Spleen (tissue), 11 donors: ENCODE measurements around the gene CALM3. TPM values are rescaled to one million over a fixed set of nuclear protein-coding genes. Genes with fewer than 3 reads are reported as not detected.
A peak's percentile ranks its signal among the peaks of the same experiment; 100 is the strongest.

ENCODE experiments used
- DNase-seq: peaks from one replicate; pipeline ENCODE4 v3.0.0-alpha.2; 2020
- H3K27ac ChIP-seq, 8 donors: fragments of 200-600 bp; sonication (generic) in 7 of 8; 1 replicate in 4 of 8; 2 replicates in 4 of 8; pipeline versions ENCODE4 v1.5.0 to v1.8.0; 2016 to 2021; ENCODE audit warnings: inconsistent platforms in 4 of 8, mild to moderate bottlenecking in 4 of 8, moderate library complexity in 1 of 8
- H3K27me3 ChIP-seq, 7 donors: fragments of 200-600 bp; sonication (generic) in 6 of 7; replicated peaks in 1 of 7; 1 replicate in 4 of 7; 2 replicates in 3 of 7; pipeline versions ENCODE4 v1.5.0 to v1.8.0; 2016 to 2021; ENCODE audit warnings: inconsistent platforms in 3 of 7, mild to moderate bottlenecking in 1 of 7
- H3K36me3 ChIP-seq, 6 donors: fragments of 200-600 bp; sonication (generic) in 5 of 6; 1 replicate in 4 of 6; 2 replicates in 2 of 6; pipeline versions ENCODE4 v1.5.0 to v1.8.0; 2016 to 2021; ENCODE audit warnings: inconsistent platforms in 2 of 6
- H3K4me1 ChIP-seq, 6 donors: fragments of 200-600 bp; sonication (generic) in 5 of 6; 1 replicate in 3 of 6; 2 replicates in 3 of 6; pipeline versions ENCODE4 v1.5.0 to v1.8.0; 2016 to 2021; ENCODE audit warnings: inconsistent platforms in 3 of 6
- H3K4me3 ChIP-seq, 8 donors: fragments of 200-600 bp; sonication (generic) in 7 of 8; 1 replicate in 4 of 8; 2 replicates in 4 of 8; pipeline versions ENCODE4 v1.5.0 to v1.8.0; 2016 to 2021; ENCODE audit warnings: inconsistent platforms in 4 of 8, mild to moderate bottlenecking in 4 of 8, moderate library complexity in 2 of 8
- H3K9me3 ChIP-seq, 8 donors: fragments of 200-600 bp; sonication (generic) in 7 of 8; 1 replicate in 4 of 8; 2 replicates in 4 of 8; pipeline versions ENCODE4 v1.5.0 to v1.8.0; 2016 to 2021; ENCODE audit warnings: inconsistent platforms in 4 of 8
- POLR2A ChIP-seq, 3 donors: fragments of 450-650 bp; IDR thresholded peaks; one replicate each; pipeline ENCODE4 v1.5.1; 2017; ENCODE audit warnings: antibody characterized with exemption in 3 of 3, mild to moderate bottlenecking in 1 of 3
- POLR2AphosphoS5 ChIP-seq, 3 donors: sonication (generic); formaldehyde crosslinking; IDR thresholded peaks; one replicate each; pipeline ENCODE4 v1.5.1; 2017; ENCODE audit warnings: antibody characterized with exemption in 3 of 3
- WGBS, 5 donors: extraction: QIAGEN DNeasy Blood & Tissue Kit in 3 of 5; methylation state at CpG; one replicate each; pipeline versions ENCODE4 v1.1.5 to v1.1.7; 2013 to 2018; 5-methylcytosine and 5-hydroxymethylcytosine counted together
- intact Hi-C: fragments of 100-400 bp; cut with DNase I; formaldehyde crosslinking; loops from one replicate; pipeline ENCODE4 v1.15.0; 2023; ENCODE audit warnings: low total_unique reads
- polyA plus RNA-seq, 3 donors: library from polyadenylated mRNA; stranded (reverse); fragments of 200-250 nt; gene quantifications; one replicate each; pipeline ENCODE4 v1.2.1, GENCODE V29; 2013
- total RNA-seq, 7 donors: library from RNA; depleted of rRNA in 3 of 7; stranded (reverse); fragments of >200 nt in 3 of 7; fragmentation: NEBNext Ultra II Directional in 4 of 7; extraction: Animal tissue kit (Norgen Biotek cat#: 25700) in 4 of 7; gene quantifications; one replicate each; pipeline versions ENCODE4 v1.1.0 to v1.2.1, GENCODE V29; 2016 to 2021
- TF ChIP-seq, protein P1 (sequence below), 11 experiments: fragments of 200-600 bp in 7 of 11; fragments of 450-650 bp in 4 of 11; sonication (generic) in 4 of 11; IDR thresholded peaks in 8 of 11; conservative IDR thresholded peaks in 3 of 11; 1 replicate in 7 of 11; 2 replicates in 4 of 11; pipeline versions ENCODE4 v1.4.0 to v1.8.0; 2016 to 2021; ENCODE audit warnings: antibody characterized with exemption in 11 of 11, inconsistent platforms in 4 of 11, mild to moderate bottlenecking in 1 of 11
- donor health status: healthy with polysubstance abuse.
- donor health status: DM: no; HTN: no; CAD: no; lungs with moderate emphysema.
- donor health status: DM: no; HTN: no; CAD: no.
- donor health status: Bipolar disorder and iron deficiency.
- donor health status: healthy.
- donor health status: DM: no; HTN: no; CAD: no.
- donor health status: DM: yes; HTN: yes; CAD: no.

CALM3 gene
- total and polyA plus RNA-seq, 10 donors: 78.1 to 197 (median 140) TPM

DNA sequence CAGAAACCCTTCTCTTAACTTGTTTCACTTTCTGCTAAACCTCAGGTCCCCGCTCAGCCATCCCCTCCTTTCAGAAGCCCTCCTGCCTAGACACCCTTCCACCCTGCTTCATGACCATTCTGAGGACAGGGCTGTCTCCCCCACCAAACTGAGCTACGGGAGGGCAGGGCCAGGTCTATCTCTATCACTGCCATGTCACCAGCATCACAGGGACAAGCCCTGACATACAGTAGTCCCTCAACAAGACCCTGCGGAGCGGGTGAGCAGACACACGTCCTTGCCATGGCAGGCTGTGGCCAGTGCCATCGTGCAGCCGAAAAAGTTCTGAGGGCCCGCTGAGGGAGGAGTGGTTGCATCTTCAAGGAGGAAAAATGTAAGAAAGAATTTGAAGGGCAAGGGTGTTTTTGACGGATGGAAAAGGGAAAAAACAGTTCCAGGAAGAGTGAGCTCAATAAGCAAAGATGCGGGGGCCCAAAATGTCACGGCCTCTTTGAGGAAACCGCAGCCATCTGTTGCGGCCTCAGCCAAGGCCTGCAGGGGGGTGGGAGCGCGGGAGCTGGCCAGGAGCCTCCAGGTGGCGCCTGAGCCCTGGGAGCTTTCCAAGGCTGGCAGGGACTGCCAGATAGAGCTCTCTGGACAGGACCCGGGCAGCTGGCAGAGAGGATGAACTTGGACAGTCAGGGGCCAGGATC, 15.6 kb downstream of the CALM3 start:
- Histone ChIP-seq H3K4me1 (peaks cover 35 to 95% (median 65%) of the 10 kb centered on the region in 6 donors), H3K27ac (peak overlapping the region in 5 of 8 donors; percentile 20 to 72 (median 47)), H3K36me3 (no peaks in the 10 kb centered on the region), H3K4me3 (no peak overlapping the region), H3K9me3 (no peaks in the 10 kb centered on the region), H3K27me3 (peaks cover 0 to under 1% (median 0%) of the 10 kb centered on the region in 7 donors)
- WGBS, 5 donors: 6 to 28% (median 14%) methylated on average over 17 of the region's 17 CpGs
- intact Hi-C loops: no loop called here
- peak; percentile 77 for DNase-seq
- TF ChIP-seq POLR2AphosphoS5 (IDR thresholded peaks at IDR 0.05): peak in 2 of 3 donors; percentile 18 to 64
- TF ChIP-seq, protein P1, sequence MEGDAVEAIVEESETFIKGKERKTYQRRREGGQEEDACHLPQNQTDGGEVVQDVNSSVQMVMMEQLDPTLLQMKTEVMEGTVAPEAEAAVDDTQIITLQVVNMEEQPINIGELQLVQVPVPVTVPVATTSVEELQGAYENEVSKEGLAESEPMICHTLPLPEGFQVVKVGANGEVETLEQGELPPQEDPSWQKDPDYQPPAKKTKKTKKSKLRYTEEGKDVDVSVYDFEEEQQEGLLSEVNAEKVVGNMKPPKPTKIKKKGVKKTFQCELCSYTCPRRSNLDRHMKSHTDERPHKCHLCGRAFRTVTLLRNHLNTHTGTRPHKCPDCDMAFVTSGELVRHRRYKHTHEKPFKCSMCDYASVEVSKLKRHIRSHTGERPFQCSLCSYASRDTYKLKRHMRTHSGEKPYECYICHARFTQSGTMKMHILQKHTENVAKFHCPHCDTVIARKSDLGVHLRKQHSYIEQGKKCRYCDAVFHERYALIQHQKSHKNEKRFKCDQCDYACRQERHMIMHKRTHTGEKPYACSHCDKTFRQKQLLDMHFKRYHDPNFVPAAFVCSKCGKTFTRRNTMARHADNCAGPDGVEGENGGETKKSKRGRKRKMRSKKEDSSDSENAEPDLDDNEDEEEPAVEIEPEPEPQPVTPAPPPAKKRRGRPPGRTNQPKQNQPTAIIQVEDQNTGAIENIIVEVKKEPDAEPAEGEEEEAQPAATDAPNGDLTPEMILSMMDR (IDR thresholded peaks at IDR 0.05 in 8 of 11, conservative IDR thresholded peaks at IDR 0.05 in 3 of 11): peak in 6 of 11 experiments; percentile 14 to 37 (median 28)
- no peak for TF ChIP-seq POLR2A (IDR thresholded peaks at IDR 0.05)

DNA sequence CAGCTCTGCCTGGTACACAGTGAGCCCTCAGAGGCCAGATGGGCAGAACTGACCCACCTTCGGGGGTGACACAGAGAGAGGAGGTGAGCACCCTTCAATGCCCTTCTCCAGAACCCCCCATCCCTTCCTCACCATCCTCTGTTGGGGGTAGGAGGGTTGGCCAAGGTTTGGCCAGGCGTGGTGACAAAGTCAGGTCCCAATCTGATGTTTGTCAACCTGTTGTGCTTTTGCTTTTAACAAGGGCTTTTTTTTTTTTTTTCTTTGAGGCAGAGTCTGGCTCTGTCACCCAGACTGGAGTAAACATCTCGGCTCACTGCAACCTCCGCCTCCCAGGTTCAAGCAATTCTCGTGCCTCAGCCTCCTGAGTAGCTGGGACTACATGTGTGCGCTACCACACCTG, 16.5 kb downstream of the CALM3 start:
- peaks cover 0 to 4% (median 0%) of the 10 kb centered on the region in 7 donors for H3K27me3 ChIP-seq
- TF ChIP-seq POLR2A (IDR thresholded peaks at IDR 0.05) (no peak), POLR2AphosphoS5 (IDR thresholded peaks at IDR 0.05) (no peak)
- TF ChIP-seq, protein P1 (IDR thresholded peaks at IDR 0.05 in 8 of 11, conservative IDR thresholded peaks at IDR 0.05 in 3 of 11): no peak
- peaks cover 28 to 95% (median 59%) of the 10 kb centered on the region in 6 donors for H3K4me1 ChIP-seq
- H3K9me3 ChIP-seq: no peaks in the 10 kb centered on the region
- H3K4me3 ChIP-seq: no peak overlapping the region
- 72 to 84% (median 77%) methylated on average over 6 of the region's 6 CpGs for WGBS, 5 donors
- peak overlapping the region in 4 of 8 donors; percentile 20 to 72 (median 55) for H3K27ac ChIP-seq
- intact Hi-C loops: no loop called here
- H3K36me3 ChIP-seq: no peaks in the 10 kb centered on the region
- no peak for DNase-seq

DNA sequence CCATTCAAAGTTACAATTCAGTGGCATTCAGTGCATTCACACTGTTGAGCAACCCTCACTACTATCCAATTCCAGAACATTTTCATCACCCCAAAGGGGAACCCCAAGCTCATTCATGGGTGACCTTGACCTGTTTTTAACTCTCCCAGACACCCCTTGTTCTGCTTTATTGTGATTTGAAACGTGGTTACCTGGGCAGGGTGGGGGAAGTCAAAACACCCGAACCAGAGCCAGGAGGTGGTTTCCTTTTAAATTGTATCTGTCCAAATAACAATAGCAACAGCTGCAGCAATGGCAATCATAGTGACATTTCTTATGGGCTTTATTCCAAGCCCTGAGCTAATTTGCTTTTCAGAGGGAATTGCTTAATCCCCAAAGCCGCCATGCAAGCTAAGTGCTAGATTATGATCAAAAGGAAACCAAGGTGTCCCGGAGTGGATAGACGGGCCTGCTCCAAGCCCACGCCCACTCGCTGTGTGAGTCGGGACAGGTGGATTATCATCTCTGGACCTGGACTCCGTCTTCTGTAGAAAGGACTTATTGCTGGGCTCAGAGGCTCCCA, 17.6 kb downstream of the CALM3 start:
- Histone ChIP-seq H3K4me3 (peak overlapping the region in 1 of 8 donors; percentile 35), H3K27me3 (peaks cover 0 to 6% (median 0%) of the 10 kb centered on the region in 7 donors), H3K27ac (peak overlapping the region in 7 of 8 donors; percentile 17 to 87 (median 63)), H3K36me3 (no peaks in the 10 kb centered on the region), H3K9me3 (no peaks in the 10 kb centered on the region), H3K4me1 (peaks cover 28 to 99% (median 60%) of the 10 kb centered on the region in 6 donors)
- whole genome bisulfite sequencing, 5 donors: 41 to 53% (median 48%) methylated on average over 9 of the region's 9 CpGs
- peak in 1 of 3 donors; percentile 11 for TF ChIP-seq POLR2AphosphoS5 (IDR thresholded peaks at IDR 0.05)
- TF ChIP-seq, protein P1 (IDR thresholded peaks at IDR 0.05 in 8 of 11, conservative IDR thresholded peaks at IDR 0.05 in 3 of 11): no peak
- intact Hi-C loops: no loop called here
- no peak for DNase-seq

DNA sequence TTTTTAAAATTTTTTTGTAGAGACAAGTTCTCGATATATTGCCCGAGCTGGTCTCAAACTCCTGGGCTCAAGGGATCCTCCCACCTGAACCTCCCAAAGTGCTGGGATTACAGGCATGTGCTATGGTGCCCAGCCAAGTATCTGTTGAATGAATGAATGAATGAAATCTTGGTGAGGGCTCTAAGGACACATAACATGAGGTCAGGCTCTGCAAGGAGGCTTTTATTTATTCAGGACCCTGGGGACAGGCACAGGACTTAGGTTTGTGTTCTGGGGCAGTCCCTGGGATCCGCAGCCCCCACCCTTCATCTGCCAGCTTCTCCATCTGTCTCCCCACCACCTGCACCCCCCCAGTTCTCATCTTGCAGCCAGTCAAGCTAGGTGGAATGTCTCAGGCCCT, 19.1 kb downstream of the CALM3 start:
- peaks cover 28 to 99% (median 67%) of the 10 kb centered on the region in 6 donors for H3K4me1 ChIP-seq
- H3K27me3 ChIP-seq: peaks cover 0 to 11% (median 0%) of the 10 kb centered on the region in 7 donors
- peak overlapping the region; percentile 27 to 87 (median 63) for H3K27ac ChIP-seq
- 49 to 78% (median 73%) methylated on average over 3 of the region's 3 CpGs for WGBS, 5 donors
- TF ChIP-seq, protein P1 (IDR thresholded peaks at IDR 0.05 in 8 of 11, conservative IDR thresholded peaks at IDR 0.05 in 3 of 11): no peak
- TF ChIP-seq POLR2AphosphoS5 (IDR thresholded peaks at IDR 0.05) (no peak), POLR2A (IDR thresholded peaks at IDR 0.05) (no peak)
- H3K36me3 ChIP-seq: no peaks in the 10 kb centered on the region
- H3K9me3 ChIP-seq: no peaks in the 10 kb centered on the region
- intact Hi-C loops: no loop called here
- no peak for DNase-seq
- no peak overlapping the region for H3K4me3 ChIP-seq
